Mesenchymal stem cell (in vitro differentiated cells and primary cell): ENCODE results near the gene BAD.
A peak's percentile ranks its signal among the peaks of the same experiment; 100 is the strongest.

ENCODE experiments used
- DNase-seq: peaks from one replicate; pipeline ENCODE4 v3.0.0-alpha.2; 2013
- H2AFZ ChIP-seq: one replicate; pipeline ENCODE4 v1.6.1; 2013; ENCODE audit warnings: low read depth, mild to moderate bottlenecking, control low read depth, inconsistent platforms, low read length, moderate library complexity
- H2AK5ac ChIP-seq: 2 replicates; pipeline ENCODE4 v1.6.1; 2013; ENCODE audit warnings: low read length, moderate library complexity, mild to moderate bottlenecking, inconsistent platforms; ENCODE audit not compliant: severe bottlenecking
- H2BK120ac ChIP-seq: one replicate; pipeline ENCODE4 v1.6.1; 2013; ENCODE audit warnings: low read depth, mild to moderate bottlenecking, inconsistent platforms, low read length, moderate library complexity
- H2BK12ac ChIP-seq, 2 experiments: one replicate each; pipeline ENCODE4 v1.6.1; 2013; ENCODE audit warnings: inconsistent platforms in 2 of 2, low read length in 2 of 2, mild to moderate bottlenecking in 2 of 2, moderate library complexity in 2 of 2, control low read depth in 1 of 2
- H2BK15ac ChIP-seq: one replicate; pipeline ENCODE4 v1.6.1; 2013; ENCODE audit warnings: mild to moderate bottlenecking, low read depth, inconsistent platforms; ENCODE audit not compliant: poor library complexity, severe bottlenecking
- H2BK5ac ChIP-seq: 2 replicates; pipeline ENCODE4 v1.6.1; 2013; ENCODE audit warnings: low read depth, mild to moderate bottlenecking, low read length, control low read depth, inconsistent platforms; ENCODE audit not compliant: poor library complexity, severe bottlenecking
- H3K14ac ChIP-seq, 2 experiments: one replicate each; pipeline ENCODE4 v1.6.1; 2013; ENCODE audit warnings: inconsistent platforms in 2 of 2, low read length in 2 of 2, control low read depth in 1 of 2, mild to moderate bottlenecking in 1 of 2, moderate library complexity in 1 of 2
- H3K18ac ChIP-seq, 2 experiments: one replicate each; pipeline ENCODE4 v1.6.1; 2013; ENCODE audit warnings: inconsistent platforms in 2 of 2, low read length in 2 of 2, control low read depth in 1 of 2, low read depth in 1 of 2, mild to moderate bottlenecking in 1 of 2
- H3K23ac ChIP-seq, 2 experiments: one replicate each; pipeline ENCODE4 v1.6.1; 2013; ENCODE audit warnings: inconsistent platforms in 2 of 2, low read length in 2 of 2, mild to moderate bottlenecking in 2 of 2, moderate library complexity in 2 of 2, control low read depth in 1 of 2
- H3K27ac ChIP-seq: 2 replicates; pipeline ENCODE4 v1.5.1; 2013; ENCODE audit warnings: mild to moderate bottlenecking, moderate library complexity, low read length, control low read depth, inconsistent platforms; ENCODE audit not compliant: poor library complexity, severe bottlenecking
- H3K27me3 ChIP-seq, 2 experiments: 2 replicates each; pipeline versions ENCODE4 v1.6.1 to v1.7.0; 2013; ENCODE audit warnings: low read length in 2 of 2, mild to moderate bottlenecking in 2 of 2, moderate library complexity in 2 of 2, control low read depth in 1 of 2, inconsistent platforms in 1 of 2; ENCODE audit not compliant: control insufficient read depth in 1 of 2, insufficient read depth in 1 of 2
- H3K36me3 ChIP-seq, 2 experiments: 2 replicates each; pipeline versions ENCODE4 v1.6.1 to v1.7.0; 2013; ENCODE audit warnings: low read length in 2 of 2, control low read depth in 1 of 2, inconsistent platforms in 1 of 2, low read depth in 1 of 2, mild to moderate bottlenecking in 1 of 2; ENCODE audit not compliant: insufficient read depth in 2 of 2, control insufficient read depth in 1 of 2
- H3K4ac ChIP-seq, 2 experiments: one replicate each; pipeline ENCODE4 v1.6.1; 2013; ENCODE audit warnings: inconsistent platforms in 2 of 2, low read length in 2 of 2, mild to moderate bottlenecking in 2 of 2, moderate library complexity in 2 of 2, control low read depth in 1 of 2, low read depth in 1 of 2
- H3K4me1 ChIP-seq: 2 replicates; pipeline ENCODE4 v1.6.1; 2013; ENCODE audit warnings: low read depth, low read length, control low read depth; ENCODE audit not compliant: control insufficient read depth, insufficient read depth
- H3K4me2 ChIP-seq: 2 replicates; pipeline ENCODE4 v1.6.1; 2013; ENCODE audit warnings: low read length, mild to moderate bottlenecking, inconsistent platforms; ENCODE audit not compliant: poor library complexity, severe bottlenecking
- H3K4me3 ChIP-seq, 2 experiments: 2 replicates each; pipeline versions ENCODE4 v1.5.1 to v1.7.0; 2013; ENCODE audit warnings: low read length in 2 of 2, mild to moderate bottlenecking in 2 of 2, control low read depth in 1 of 2, low read depth in 1 of 2; ENCODE audit not compliant: insufficient read depth in 1 of 2
- H3K79me1 ChIP-seq: replicated peaks from 2 replicates; pipeline ENCODE4 v1.6.1; 2013; ENCODE audit warnings: mild to moderate bottlenecking, control low read depth, low read length, inconsistent platforms; ENCODE audit not compliant: poor library complexity, severe bottlenecking
- H3K9ac ChIP-seq: 2 replicates; pipeline ENCODE4 v1.7.0; 2013; ENCODE audit warnings: mild to moderate bottlenecking, low read length, moderate library complexity
- H3K9me3 ChIP-seq: 2 replicates; pipeline ENCODE4 v1.7.0; 2013; ENCODE audit warnings: mild to moderate bottlenecking, low read length; ENCODE audit not compliant: control insufficient read depth
- H4K8ac ChIP-seq: one replicate; pipeline ENCODE4 v1.6.1; 2013; ENCODE audit warnings: inconsistent platforms, mild to moderate bottlenecking, low read length, moderate library complexity
- H4K91ac ChIP-seq: one replicate; pipeline ENCODE4 v1.6.1; 2013; ENCODE audit warnings: mild to moderate bottlenecking, low read length, inconsistent platforms
- WGBS: methylation state at CpG from one replicate; pipeline ENCODE4 v1.1.7; 2013; ENCODE audit warnings: mixed read lengths; 5-methylcytosine and 5-hydroxymethylcytosine counted together

The BAD gene

DNA sequence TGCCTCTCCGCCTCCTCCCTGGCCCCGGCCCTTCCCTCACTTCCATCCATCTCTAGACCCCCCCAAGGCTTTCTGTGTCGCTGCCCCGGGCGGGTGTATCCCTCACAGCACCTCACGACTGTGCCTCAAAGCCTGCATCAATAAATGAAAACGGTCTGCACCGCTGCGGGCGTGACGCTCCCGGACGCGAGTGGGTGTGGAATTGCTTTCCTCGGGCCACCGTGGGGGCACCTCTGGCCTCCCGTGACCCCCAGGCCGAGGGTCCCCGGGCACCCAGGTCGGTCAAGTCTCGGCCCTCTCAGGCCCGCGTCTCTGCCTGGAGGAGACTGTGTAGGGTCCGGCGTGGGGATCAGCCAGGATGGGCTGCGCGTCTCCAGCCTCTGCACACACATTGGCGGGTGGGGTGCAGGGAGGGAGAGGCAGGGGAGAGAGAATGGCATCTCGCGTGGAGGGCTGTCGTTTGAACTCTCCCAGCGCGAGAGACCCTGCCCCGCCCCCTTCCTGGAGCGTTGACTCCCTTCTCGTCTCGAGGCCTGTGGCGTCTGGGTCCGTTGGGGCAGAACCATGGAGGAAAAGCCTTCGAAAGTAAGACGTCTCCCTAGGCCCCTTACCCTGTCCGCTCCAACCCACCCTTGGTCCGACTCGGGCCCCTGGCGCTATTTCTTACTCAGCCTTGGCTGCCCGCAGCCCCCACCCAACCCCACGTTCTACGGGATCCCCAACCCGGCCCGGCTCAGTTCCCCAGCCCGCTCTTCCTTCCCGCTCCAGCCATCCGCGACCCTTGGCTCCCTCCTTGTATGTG, 15.6 kb upstream of the BAD start, which contains the start of gene CATSPERZ:
Gene CATSPERZ (plus strand): TSS at position 512 of the 802 bp plus-strand sequence. CDS start 53 bp downstream, at position 565.
- Histone ChIP-seq H2BK120ac (no peak within 1 kb of the TSS), H2BK5ac (no peak within 1 kb of the TSS), H3K4me2 (peak within 1 kb of the TSS; percentile 75), H3K36me3 (no peaks in the 10 kb centered on the region), H3K4me1 (peaks cover 24% of the 10 kb centered on the region), H2AK5ac (no peak within 1 kb of the TSS), H2BK15ac (peak within 1 kb of the TSS; percentile 55), H4K8ac (peak within 1 kb of the TSS; percentile 12), H2AFZ (peak within 1 kb of the TSS; percentile 62), H3K79me1 (no peaks in the 10 kb centered on the region), H3K27me3 (peaks cover 54 to 56% of the 10 kb centered on the region in 2 experiments), H3K18ac (peak within 1 kb of the TSS in 1 of 2 experiments; percentile 63), H3K27ac (no peak within 1 kb of the TSS), H3K14ac (peak within 1 kb of the TSS in 1 of 2 experiments; percentile 53), H3K9me3 (no peaks in the 10 kb centered on the region), H3K4ac (peak within 1 kb of the TSS in 1 of 2 experiments; percentile 43), H2BK12ac (peak within 1 kb of the TSS in 1 of 2 experiments; percentile 25), H4K91ac (peak within 1 kb of the TSS; percentile 34), H3K4me3 (peak within 1 kb of the TSS; percentile 39 to 67), H3K23ac (peak within 1 kb of the TSS in 1 of 2 experiments; percentile 81), H3K9ac (peak within 1 kb of the TSS; percentile 75)
- WGBS: 8% methylated on average over 47 of the region's 54 CpGs
- no peak for DNase-seq

DNA sequence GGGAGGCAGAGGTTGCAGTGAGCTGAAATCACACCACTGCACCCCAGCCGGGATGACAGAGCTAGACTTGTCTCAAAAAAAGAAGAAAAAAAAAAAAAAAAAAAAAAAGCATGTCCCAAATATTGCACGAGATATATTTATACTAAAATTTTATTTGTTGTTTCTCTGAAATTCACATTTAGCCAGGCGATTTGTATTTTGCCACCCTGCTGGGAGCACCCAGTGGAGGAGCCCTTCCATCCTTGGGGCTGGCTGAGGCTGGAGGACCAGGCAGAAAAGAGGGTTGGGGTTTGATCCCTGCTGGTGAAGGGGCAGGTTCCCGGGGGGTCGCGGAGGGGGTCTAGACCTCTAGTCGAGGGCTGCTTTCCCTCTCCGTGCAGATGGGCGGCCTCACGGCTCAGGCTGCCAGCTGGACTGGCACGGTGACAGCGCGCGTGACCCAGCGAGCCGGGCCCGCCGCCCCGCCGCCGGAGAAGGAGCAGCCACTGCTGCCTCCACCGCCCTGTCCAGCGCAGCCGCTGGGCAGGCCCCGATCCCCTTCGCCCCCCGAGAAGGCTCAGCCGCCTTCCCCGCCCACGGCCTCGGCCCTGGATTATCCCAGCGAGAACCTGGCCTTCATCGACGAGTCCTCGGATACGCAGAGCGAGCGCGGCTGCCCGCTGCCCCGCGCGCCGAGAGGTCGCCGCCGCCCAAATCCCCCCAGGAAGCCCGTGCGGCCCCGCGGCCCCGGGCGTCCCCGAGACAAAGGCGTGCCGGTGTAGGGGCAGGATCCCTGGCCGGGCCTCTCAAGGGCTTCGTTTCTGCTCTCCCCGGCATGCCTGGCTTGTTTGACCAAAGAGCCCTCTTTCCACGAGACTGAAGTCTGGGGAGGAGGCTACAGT, 14.7 kb upstream of the BAD start:
- H3K36me3 ChIP-seq: no peaks in the 10 kb centered on the region
- H3K4ac ChIP-seq: peak overlapping the region in 1 of 2 experiments; percentile 43
- peaks cover 23% of the 10 kb centered on the region for H3K4me1 ChIP-seq
- no peak overlapping the region for H3K27ac ChIP-seq
- H2BK5ac ChIP-seq: no peak overlapping the region
- peak overlapping the region; percentile 55 for H2BK15ac ChIP-seq
- H2BK120ac ChIP-seq: no peak overlapping the region
- H3K79me1 ChIP-seq: no peaks in the 10 kb centered on the region
- H3K9me3 ChIP-seq: no peaks in the 10 kb centered on the region
- H3K4me3 ChIP-seq: peak overlapping the region; percentile 39 to 67
- H2AK5ac ChIP-seq: no peak overlapping the region
- H2AFZ ChIP-seq: no peak overlapping the region
- no peak overlapping the region for H3K18ac ChIP-seq
- no peak for DNase-seq
- H2BK12ac ChIP-seq: peak overlapping the region in 1 of 2 experiments; percentile 25
- peaks cover 61 to 62% of the 10 kb centered on the region in 2 experiments for H3K27me3 ChIP-seq
- peak overlapping the region; percentile 34 for H4K91ac ChIP-seq
- H3K4me2 ChIP-seq: peak overlapping the region; percentile 75
- peak overlapping the region in 1 of 2 experiments; percentile 9 for H3K23ac ChIP-seq
- peak overlapping the region in 1 of 2 experiments; percentile 53 for H3K14ac ChIP-seq
- WGBS: 3% methylated on average over 52 of the region's 60 CpGs
- peak overlapping the region; percentile 12 for H4K8ac ChIP-seq
- peak overlapping the region; percentile 75 for H3K9ac ChIP-seq

DNA sequence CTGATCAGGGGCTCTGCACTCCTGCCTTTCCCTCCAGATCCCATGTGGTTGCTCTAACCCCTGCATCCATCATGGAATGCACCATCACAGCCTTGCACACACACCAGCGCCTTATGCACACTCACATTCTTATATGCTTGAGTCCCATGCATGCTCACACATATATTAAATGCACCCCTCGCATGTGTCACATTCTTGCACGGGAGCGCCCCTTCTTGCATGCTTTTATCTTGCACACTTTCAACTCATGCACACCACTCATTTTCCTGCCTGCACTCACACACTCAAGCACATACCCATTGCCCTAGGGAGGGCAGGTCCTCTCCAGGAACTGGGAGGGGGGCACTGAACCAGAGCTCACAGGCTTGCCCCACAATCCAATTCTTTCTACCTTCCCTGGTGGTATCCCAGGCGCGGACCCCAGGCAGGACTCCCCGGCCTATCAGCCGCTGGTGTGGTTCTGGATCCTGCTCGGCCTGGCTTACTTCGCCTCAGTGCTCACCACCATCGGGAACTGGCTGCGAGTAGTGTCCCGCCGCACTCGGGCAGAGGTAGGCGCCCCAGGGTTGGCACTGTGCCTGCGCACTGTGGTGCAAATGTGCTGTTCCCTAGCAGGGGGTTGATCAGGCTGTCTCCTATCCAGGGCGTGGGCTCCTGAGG, 13.4 kb upstream of the BAD start:
- 55% methylated on average over 18 of the region's 18 CpGs for WGBS
- Histone ChIP-seq H4K91ac (no peak overlapping the region), H3K9me3 (no peaks in the 10 kb centered on the region), H2BK120ac (no peak overlapping the region), H2BK5ac (no peak overlapping the region), H3K23ac (peak overlapping the region in 1 of 2 experiments; percentile 43), H3K4me3 (no peak overlapping the region), H3K18ac (no peak overlapping the region), H3K4me2 (no peak overlapping the region), H4K8ac (no peak overlapping the region), H2AFZ (no peak overlapping the region), H3K79me1 (no peaks in the 10 kb centered on the region), H3K27ac (no peak overlapping the region), H3K4me1 (peaks cover 19% of the 10 kb centered on the region), H2BK12ac (no peak overlapping the region), H3K4ac (no peak overlapping the region), H2BK15ac (no peak overlapping the region), H3K36me3 (no peaks in the 10 kb centered on the region), H3K14ac (no peak overlapping the region), H3K9ac (no peak overlapping the region), H3K27me3 (peaks cover 72 to 75% of the 10 kb centered on the region in 2 experiments), H2AK5ac (no peak overlapping the region)
- no peak for DNase-seq
